ENCODE data around the gene PI4KA. TPM values are rescaled to one million over a fixed set of nuclear protein-coding genes. Genes with fewer than 3 reads are reported as not detected.

PI4KA gene
- polyA plus RNA-seq, 1 of the 3 experiments (the other 2 are of a cell fraction) = 30.0 TPM

- DNase-seq = no peak
- no peaks in the 10 kb centered on the region for H3K9me2 ChIP-seq
- H3K4me1 ChIP-seq (ENCODE audit: control insufficient read depth in 1 of 2, insufficient read depth in 2 of 2, low read depth in 1 of 2, low read length in 1 of 2) = no peaks in the 10 kb centered on the region
- no peaks in the 10 kb centered on the region for H3K9me3 ChIP-seq
- ChIA-PET CTCF (interaction anchor here (1.0 to 3.9 kb wide), 6 partner anchors 8 to 100 kb away, joined by 3 to 43 read pairs (median 16); partner anchors contain the start of gene SERPIND1), POLR2A (no interaction called here)
- H4K20me1 ChIP-seq (ENCODE audit: insufficient read depth) = 0 out of 2 replicates have a peak, but pooled peaks cover 5% of the 10 kb centered on the region
- TF ChIP-seq CHD2 (IDR thresholded peaks at IDR 0.05; ENCODE audit: low read length, partially characterized antibody) (no peak), EP300 (IDR thresholded peaks at IDR 0.05; ENCODE audit: borderline replicate concordance in 1 of 2, low read depth in 1 of 2, low read length in 1 of 2) (no peak), CTCF (IDR thresholded peaks at IDR 0.05) (no peak), NRF1 (IDR thresholded peaks at IDR 0.05; ENCODE audit: low read depth, low read length) (no peak), SIN3A (IDR thresholded peaks at IDR 0.05; ENCODE audit: borderline replicate concordance, low read depth, low read length) (no peak), ELF1 (IDR thresholded peaks at IDR 0.05) (no peak), SMC3 (IDR thresholded peaks at IDR 0.05; ENCODE audit: low read depth, low read length) (no peak), FOSL2 (IDR thresholded peaks at IDR 0.05; ENCODE audit: borderline replicate concordance, low read depth) (no peak)
- TF ChIP-seq, protein P1, sequence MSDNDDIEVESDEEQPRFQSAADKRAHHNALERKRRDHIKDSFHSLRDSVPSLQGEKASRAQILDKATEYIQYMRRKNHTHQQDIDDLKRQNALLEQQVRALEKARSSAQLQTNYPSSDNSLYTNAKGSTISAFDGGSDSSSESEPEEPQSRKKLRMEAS (IDR thresholded peaks at IDR 0.05; ENCODE audit: low read depth) = no peak
- TF ChIP-seq, protein P2, sequence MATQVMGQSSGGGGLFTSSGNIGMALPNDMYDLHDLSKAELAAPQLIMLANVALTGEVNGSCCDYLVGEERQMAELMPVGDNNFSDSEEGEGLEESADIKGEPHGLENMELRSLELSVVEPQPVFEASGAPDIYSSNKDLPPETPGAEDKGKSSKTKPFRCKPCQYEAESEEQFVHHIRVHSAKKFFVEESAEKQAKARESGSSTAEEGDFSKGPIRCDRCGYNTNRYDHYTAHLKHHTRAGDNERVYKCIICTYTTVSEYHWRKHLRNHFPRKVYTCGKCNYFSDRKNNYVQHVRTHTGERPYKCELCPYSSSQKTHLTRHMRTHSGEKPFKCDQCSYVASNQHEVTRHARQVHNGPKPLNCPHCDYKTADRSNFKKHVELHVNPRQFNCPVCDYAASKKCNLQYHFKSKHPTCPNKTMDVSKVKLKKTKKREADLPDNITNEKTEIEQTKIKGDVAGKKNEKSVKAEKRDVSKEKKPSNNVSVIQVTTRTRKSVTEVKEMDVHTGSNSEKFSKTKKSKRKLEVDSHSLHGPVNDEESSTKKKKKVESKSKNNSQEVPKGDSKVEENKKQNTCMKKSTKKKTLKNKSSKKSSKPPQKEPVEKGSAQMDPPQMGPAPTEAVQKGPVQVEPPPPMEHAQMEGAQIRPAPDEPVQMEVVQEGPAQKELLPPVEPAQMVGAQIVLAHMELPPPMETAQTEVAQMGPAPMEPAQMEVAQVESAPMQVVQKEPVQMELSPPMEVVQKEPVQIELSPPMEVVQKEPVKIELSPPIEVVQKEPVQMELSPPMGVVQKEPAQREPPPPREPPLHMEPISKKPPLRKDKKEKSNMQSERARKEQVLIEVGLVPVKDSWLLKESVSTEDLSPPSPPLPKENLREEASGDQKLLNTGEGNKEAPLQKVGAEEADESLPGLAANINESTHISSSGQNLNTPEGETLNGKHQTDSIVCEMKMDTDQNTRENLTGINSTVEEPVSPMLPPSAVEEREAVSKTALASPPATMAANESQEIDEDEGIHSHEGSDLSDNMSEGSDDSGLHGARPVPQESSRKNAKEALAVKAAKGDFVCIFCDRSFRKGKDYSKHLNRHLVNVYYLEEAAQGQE (IDR thresholded peaks at IDR 0.05; ENCODE audit: low read depth, low read length) = no peak
- TF ChIP-seq, protein P3, sequence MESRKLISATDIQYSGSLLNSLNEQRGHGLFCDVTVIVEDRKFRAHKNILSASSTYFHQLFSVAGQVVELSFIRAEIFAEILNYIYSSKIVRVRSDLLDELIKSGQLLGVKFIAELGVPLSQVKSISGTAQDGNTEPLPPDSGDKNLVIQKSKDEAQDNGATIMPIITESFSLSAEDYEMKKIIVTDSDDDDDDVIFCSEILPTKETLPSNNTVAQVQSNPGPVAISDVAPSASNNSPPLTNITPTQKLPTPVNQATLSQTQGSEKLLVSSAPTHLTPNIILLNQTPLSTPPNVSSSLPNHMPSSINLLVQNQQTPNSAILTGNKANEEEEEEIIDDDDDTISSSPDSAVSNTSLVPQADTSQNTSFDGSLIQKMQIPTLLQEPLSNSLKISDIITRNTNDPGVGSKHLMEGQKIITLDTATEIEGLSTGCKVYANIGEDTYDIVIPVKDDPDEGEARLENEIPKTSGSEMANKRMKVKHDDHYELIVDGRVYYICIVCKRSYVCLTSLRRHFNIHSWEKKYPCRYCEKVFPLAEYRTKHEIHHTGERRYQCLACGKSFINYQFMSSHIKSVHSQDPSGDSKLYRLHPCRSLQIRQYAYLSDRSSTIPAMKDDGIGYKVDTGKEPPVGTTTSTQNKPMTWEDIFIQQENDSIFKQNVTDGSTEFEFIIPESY (IDR thresholded peaks at IDR 0.05; ENCODE audit: borderline replicate concordance, low read depth) = no peak
- TF ChIP-seq, protein P4, sequence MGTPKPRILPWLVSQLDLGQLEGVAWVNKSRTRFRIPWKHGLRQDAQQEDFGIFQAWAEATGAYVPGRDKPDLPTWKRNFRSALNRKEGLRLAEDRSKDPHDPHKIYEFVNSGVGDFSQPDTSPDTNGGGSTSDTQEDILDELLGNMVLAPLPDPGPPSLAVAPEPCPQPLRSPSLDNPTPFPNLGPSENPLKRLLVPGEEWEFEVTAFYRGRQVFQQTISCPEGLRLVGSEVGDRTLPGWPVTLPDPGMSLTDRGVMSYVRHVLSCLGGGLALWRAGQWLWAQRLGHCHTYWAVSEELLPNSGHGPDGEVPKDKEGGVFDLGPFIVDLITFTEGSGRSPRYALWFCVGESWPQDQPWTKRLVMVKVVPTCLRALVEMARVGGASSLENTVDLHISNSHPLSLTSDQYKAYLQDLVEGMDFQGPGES (IDR thresholded peaks at IDR 0.05; ENCODE audit: low read depth, low read length) = no peak
- no peak overlapping the region for H3K4me2 ChIP-seq
- H2AFZ ChIP-seq (ENCODE audit: low read depth) = no peak overlapping the region
- no peak overlapping the region for H3K4me3 ChIP-seq (ENCODE audit: low read depth in 2 of 2, low read length in 1 of 2)
- peaks cover 6 to 27% of the 10 kb centered on the region in 2 experiments for H3K36me3 ChIP-seq (replicated peaks in 1 of 2; ENCODE audit: control insufficient read depth in 1 of 2, insufficient read depth in 2 of 2, low read length in 1 of 2)
- WGBS (ENCODE audit: low lambda C conversion rate) = 74% methylated on average over 3 of the region's 3 CpGs
- H3F3A ChIP-seq (replicated peaks; ENCODE audit: insufficient read depth) = no peaks in the 10 kb centered on the region
- no peaks in the 10 kb centered on the region for H3K27me3 ChIP-seq (ENCODE audit: insufficient read depth)
- no peak overlapping the region for H3K27ac ChIP-seq (ENCODE audit: low read depth in 2 of 2, low read length in 1 of 2)
- no peak overlapping the region for H3K9ac ChIP-seq
- H3K79me2 ChIP-seq (ENCODE audit: insufficient read depth) = no peaks in the 10 kb centered on the region
Observed at GRCh38 chr22:20785415-20785814, 73.2 kb downstream of the PI4KA start.

Data from SK-N-SH (cell line).